Hematopoietic multipotent progenitor cell (in vitro differentiated cells): Measurements from ENCODE around the gene PPP1R9B. TPM values are rescaled to one million over a fixed set of nuclear protein-coding genes. Genes with fewer than 3 reads are reported as not detected.
A peak's percentile ranks its signal among the peaks of the same experiment; 100 is the strongest.

ENCODE experiments used
- DNase-seq, 3 donors: peaks; one replicate each; pipeline ENCODE4 v3.0.0-alpha.2; 2011 to 2015; ENCODE audit warnings: low read depth in 2 of 3, low spot score in 2 of 3
- total RNA-seq: library from RNA; depleted of rRNA; stranded (reverse); fragments of >200 nt; gene quantifications from one replicate; pipeline ENCODE4 v1.2.3, GENCODE V29; 2012

Gene PPP1R9B
- total RNA-seq, 1 donor, result 42.5 TPM

GRCh38 chr17:50175035-50175807, 24.7 kb upstream of the PPP1R9B start:
- DNase-seq, result no peak

- no peak for DNase-seq
Measured at GRCh38 chr17:50174444-50174843, 24.0 kb upstream of the PPP1R9B start.

GRCh38 chr17:50173335-50173941, 23.0 kb upstream of the PPP1R9B start:
- no peak for DNase-seq

- no peak for DNase-seq
Measured at GRCh38 chr17:50172936-50173334, 22.5 kb upstream of the PPP1R9B start.

DNA sequence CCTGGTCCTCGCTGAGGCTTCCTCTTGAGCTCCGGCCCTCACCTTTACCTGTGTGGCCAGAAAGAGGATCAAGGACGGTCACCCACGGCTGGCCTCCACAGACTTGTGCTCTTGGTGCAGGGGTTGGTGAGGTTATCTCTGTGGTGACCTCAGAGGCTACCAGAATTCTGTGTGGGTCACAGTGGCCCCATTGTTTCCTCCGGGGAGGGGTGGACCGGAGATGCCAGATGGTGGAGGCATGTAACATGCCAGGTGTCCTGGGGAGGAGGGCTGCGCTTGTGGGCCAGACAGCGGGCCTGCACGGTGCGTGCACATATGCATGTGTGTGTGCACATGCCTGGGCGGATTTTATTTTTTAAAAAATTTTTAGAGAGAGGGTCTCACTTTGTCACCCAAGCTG, 21.7 kb upstream of the PPP1R9B start:
- DNase-seq, result no peak

- DNase-seq, result no peak
Measured at GRCh38 chr17:50171371-50172071, 21.0 kb upstream of the PPP1R9B start.

- DNase-seq, result no peak
Measured at GRCh38 chr17:50170662-50171370, 20.3 kb upstream of the PPP1R9B start.

DNA sequence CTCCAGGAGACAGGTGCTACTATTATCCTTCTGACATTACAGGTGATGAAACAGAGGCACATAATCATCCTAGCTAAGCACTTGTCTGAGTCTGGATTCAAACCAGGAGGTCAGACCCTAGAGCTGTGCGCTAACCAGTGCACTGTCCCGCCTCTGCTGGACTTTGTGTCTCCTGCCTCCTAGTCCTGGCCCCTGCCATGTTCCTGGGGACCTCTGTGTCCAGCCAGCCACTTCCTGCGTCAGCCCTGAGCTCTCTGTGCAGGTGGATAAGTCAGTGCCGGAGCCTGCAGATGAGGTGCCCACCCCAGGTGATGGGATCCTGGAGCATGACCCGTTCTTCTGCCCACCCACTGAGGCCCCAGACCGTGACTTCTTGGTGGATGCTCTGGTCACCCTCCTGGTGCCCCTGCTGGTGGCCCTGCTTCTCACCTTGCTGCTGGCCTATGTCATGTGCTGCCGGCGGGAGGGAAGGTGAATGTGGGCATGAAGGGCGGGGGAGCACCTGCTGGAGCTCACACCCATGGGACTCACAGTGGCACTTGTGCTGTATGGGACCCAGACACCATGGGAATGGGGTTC, 19.5 kb upstream of the PPP1R9B start:
- DNase-seq, result no peak

DNA sequence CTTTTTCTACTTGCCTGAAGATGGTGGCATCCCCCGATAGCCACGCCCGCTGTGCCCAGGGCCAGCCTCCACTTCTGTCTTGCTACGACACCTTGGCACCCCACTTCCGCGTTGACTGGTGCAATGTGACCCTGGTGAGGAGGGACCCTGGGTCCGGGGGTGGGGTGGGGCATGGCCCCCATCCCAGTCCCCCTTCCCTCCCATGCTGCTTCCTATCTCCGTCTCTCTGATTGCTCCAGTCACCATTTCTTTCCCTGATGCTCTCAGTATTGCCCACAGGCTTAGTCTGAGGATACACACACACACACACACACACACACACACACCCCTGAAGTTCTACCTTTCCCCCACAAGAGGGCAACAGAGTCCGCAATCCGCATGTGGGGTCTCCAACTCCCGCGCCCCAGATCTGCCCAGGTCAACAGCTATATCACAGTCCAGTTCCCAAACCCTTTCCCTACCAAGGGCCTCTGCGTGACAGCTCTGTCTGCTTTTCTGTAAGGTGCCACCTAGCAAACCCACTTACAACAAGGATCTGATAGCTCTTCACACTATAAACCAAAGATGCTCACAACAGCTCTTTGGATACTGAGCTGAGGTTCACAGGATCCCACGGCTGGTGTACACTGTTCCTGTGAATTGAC, 18.8 kb upstream of the PPP1R9B start:
- DNase-seq, result peak; percentile 53 to 91 (median 80)

- DNase-seq, result no peak
Measured at GRCh38 chr17:50168319-50168718, 17.8 kb upstream of the PPP1R9B start.

- no peak for DNase-seq
Measured at GRCh38 chr17:50167371-50167770, 16.9 kb upstream of the PPP1R9B start.

GRCh38 chr17:50166518-50167181, 16.2 kb upstream of the PPP1R9B start:
- DNase-seq, result no peak

DNA sequence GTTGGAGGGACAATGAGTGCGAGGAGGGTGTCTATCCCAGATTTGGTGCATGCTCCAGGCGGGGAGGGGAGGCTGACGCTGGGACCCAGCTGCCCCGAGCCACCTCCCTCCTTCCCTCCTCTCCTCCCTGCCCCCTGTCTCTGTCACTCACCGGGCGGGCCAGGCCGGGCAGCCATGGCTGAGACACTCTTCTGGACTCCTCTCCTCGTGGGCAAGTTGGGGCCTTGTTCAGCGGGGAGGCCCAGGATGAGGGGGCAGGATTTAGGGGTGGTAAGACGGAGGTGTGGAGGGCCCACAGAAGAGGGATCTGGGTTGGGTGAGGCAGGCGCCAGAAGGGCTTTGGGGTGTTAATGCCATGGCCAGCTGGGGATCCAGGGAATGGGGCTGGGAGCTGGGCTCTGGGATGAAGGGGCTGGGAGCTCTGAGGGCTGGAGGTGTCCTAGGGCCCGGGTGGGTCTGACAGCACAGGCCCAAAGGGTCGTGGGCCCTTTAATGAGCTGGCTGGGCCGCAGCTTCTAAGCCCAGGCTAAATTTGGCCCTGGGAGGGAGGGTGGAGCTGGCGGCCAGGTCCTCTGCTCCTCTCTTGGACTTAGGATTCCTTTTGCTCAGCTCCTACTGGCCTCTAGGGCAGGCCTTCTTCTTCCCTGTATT, 15.5 kb upstream of the PPP1R9B start, which contains the start of gene SGCA:
Gene SGCA, plus strand, starts transcription at position 139 of the 651 bp plus-strand sequence. Its CDS starts 36 bp downstream, at position 175.
- DNase-seq, result no peak

DNA sequence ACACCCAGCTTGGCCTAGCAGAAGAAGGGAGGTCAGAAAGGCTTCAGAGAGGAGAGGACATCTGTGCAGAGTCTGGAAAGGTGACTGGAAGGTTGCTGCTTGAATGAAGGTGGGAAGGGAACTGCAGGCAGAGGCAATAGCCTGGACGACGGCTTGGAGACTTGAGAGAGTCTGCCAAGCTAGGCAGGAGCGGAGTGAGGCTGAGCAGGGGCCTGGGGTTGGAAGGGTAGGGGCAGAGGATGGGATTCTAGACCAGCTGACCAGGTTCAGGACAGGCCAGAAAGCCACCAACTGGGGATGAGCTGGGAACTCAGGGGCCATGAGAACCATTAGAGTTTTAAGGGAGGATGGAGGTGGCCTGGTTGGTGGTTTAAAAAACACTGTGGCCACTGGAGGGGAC, 15.0 kb upstream of the PPP1R9B start:
- no peak for DNase-seq

DNA sequence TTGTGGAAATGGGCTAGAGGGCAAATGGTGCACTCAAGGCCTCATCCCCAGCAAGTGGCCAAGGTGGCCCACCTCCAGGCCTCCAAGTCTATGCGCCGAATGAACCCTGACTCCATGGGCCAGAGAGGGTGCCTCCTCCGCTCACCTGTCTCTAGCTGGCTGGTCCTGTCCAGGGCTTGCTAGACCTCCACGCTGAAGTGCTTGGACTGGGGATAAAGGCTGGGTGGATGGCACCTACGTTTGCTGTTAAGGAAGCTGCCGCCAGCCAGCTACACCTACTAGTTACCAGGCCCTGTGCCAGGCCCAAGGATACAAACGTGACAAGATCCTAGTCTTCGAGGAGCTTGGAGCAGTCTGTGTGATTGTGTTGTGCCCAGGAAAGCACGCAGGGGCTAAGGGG, 14.6 kb upstream of the PPP1R9B start:
- no peak for DNase-seq

DNA sequence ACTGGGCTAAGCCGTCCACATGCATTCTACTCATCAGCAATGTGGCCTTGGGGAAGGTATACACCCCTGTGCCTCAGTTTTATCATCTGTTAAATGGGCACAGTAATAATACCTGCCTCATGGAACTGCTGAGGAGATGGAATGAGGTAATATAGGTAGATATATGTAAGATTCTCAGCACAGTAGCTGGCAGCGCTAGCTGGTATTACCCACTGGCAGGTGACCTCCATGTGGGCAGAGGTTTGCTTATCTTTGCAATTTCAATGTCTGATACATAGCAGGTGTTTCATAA, 14.2 kb upstream of the PPP1R9B start:
- no peak for DNase-seq

DNA sequence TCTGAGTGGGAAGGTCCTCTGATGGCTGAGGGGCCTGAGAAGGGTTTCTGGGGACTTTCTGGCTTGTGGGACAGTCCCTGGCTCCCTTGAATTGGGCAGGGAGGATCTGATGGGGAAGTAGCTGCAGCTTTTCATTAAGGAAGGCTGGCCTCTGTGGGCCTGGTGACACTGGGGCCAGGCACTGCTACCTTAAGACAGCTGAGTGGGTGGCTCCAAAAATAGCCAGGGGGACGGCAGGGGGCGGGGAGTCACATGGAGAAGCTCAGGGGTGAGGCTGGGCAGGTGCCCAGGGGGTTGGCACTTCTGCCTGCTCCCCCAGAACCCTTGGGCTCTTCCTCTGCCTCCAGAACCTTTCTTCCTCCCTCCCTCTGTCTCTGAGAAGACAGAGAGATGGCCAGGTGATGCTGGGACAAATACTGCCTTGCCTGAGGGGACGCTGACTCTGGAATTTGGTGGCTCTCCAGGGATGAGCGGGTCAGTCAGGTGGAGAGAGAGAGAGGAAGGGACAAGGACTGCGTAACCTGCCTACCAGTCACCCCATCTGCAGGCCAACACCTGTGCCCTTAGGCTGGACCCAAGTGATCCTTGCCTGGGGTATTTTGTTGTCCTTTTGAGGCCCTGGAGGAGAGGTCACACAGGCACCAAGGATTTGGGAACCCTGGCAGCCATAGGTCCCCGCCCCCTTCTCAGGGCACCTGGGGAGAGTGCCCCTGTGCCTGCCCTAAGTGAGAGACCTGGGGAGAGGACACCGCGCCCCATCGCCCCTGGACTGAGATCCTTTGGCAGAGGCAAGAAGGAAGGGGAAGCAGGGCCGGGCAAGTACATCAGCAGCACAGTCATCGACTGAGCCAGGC, 13.6 kb upstream of the PPP1R9B start:
- DNase-seq, result peak in 1 of 3 donors; percentile 47

GRCh38 chr17:50162466-50163254, 12.2 kb upstream of the PPP1R9B start:
- DNase-seq, result no peak
